ENCODE results near the gene TUBA8. TPM values are rescaled to one million over a fixed set of nuclear protein-coding genes. Genes with fewer than 3 reads are reported as not detected.

The TUBA8 gene
- total RNA-seq, 1 experiment from 2014 or later, result 1.3 TPM

GRCh38 chr22:18144105-18144504, 33.5 kb downstream of the TUBA8 start:
- CTCF ChIA-PET, result no interaction called here
- ATAC-seq (no peak), DNase-seq (ENCODE audit: low read depth, low spot score) (no peak)
- Histone ChIP-seq H3K27me3 (ENCODE audit: control insufficient read depth, insufficient read depth, low read length) (no peaks in the 10 kb centered on the region), H3K9me3 (ENCODE audit: control insufficient read depth, insufficient read depth, low read depth, low read length) (no peaks in the 10 kb centered on the region), H3K4me1 (ENCODE audit: control insufficient read depth, insufficient read depth, low read length) (no peaks in the 10 kb centered on the region), H3K27ac (ENCODE audit: low read length) (no peak overlapping the region), H3K36me3 (ENCODE audit: control insufficient read depth, insufficient read depth, low read length) (no peaks in the 10 kb centered on the region), H3K4me3 (ENCODE audit: low read depth in 2 of 2, low read length in 2 of 2) (no peak overlapping the region)
- POLR2A ChIA-PET, result no interaction called here
- TF ChIP-seq TCF7L2 (IDR thresholded peaks at IDR 0.05; ENCODE audit: low read depth, low read length) (no peak), POLR2AphosphoS5 (IDR thresholded peaks at IDR 0.05; ENCODE audit: low read depth, low read length) (no peak)
- no TSS peak for BruUV-seq (replicated peaks)
- intact Hi-C loops (cut with micrococcal nuclease; ENCODE audit: unreplicated experiment) (no loop called here), in situ Hi-C loops (cut with HindIII; ENCODE audit: low pct_unique_long_range_greater_than_20kb, low sequenced_read_pairs) (no loop called here)

GRCh38 chr22:18145676-18146388, 35.2 kb downstream of the TUBA8 start:
- Histone ChIP-seq H3K27ac (ENCODE audit: low read length) (no peak overlapping the region), H3K27me3 (ENCODE audit: control insufficient read depth, insufficient read depth, low read length) (no peaks in the 10 kb centered on the region), H3K4me3 (ENCODE audit: low read depth in 2 of 2, low read length in 2 of 2) (no peak overlapping the region), H3K9me3 (ENCODE audit: control insufficient read depth, insufficient read depth, low read depth, low read length) (no peaks in the 10 kb centered on the region), H3K36me3 (ENCODE audit: control insufficient read depth, insufficient read depth, low read length) (no peaks in the 10 kb centered on the region), H3K4me1 (ENCODE audit: control insufficient read depth, insufficient read depth, low read length) (no peaks in the 10 kb centered on the region)
- POLR2A ChIA-PET, result no interaction called here
- intact Hi-C loops (cut with micrococcal nuclease; ENCODE audit: unreplicated experiment) (no loop called here), in situ Hi-C loops (cut with HindIII; ENCODE audit: low pct_unique_long_range_greater_than_20kb, low sequenced_read_pairs) (no loop called here)
- no TSS peak for BruUV-seq (replicated peaks)
- no peak for ATAC-seq
- CTCF ChIA-PET, result no interaction called here
- no peak for DNase-seq (ENCODE audit: low read depth, low spot score)
- TF ChIP-seq CTCF (IDR thresholded peaks at IDR 0.05) (no peak), POLR2AphosphoS5 (IDR thresholded peaks at IDR 0.05; ENCODE audit: low read depth, low read length) (no peak), TCF7L2 (IDR thresholded peaks at IDR 0.05; ENCODE audit: low read depth, low read length) (no peak), SIN3A (IDR thresholded peaks at IDR 0.05; ENCODE audit: borderline replicate concordance, insufficient read depth, low read depth, low read length) (no peak)
- TF ChIP-seq, protein P1, sequence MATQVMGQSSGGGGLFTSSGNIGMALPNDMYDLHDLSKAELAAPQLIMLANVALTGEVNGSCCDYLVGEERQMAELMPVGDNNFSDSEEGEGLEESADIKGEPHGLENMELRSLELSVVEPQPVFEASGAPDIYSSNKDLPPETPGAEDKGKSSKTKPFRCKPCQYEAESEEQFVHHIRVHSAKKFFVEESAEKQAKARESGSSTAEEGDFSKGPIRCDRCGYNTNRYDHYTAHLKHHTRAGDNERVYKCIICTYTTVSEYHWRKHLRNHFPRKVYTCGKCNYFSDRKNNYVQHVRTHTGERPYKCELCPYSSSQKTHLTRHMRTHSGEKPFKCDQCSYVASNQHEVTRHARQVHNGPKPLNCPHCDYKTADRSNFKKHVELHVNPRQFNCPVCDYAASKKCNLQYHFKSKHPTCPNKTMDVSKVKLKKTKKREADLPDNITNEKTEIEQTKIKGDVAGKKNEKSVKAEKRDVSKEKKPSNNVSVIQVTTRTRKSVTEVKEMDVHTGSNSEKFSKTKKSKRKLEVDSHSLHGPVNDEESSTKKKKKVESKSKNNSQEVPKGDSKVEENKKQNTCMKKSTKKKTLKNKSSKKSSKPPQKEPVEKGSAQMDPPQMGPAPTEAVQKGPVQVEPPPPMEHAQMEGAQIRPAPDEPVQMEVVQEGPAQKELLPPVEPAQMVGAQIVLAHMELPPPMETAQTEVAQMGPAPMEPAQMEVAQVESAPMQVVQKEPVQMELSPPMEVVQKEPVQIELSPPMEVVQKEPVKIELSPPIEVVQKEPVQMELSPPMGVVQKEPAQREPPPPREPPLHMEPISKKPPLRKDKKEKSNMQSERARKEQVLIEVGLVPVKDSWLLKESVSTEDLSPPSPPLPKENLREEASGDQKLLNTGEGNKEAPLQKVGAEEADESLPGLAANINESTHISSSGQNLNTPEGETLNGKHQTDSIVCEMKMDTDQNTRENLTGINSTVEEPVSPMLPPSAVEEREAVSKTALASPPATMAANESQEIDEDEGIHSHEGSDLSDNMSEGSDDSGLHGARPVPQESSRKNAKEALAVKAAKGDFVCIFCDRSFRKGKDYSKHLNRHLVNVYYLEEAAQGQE (IDR thresholded peaks at IDR 0.05; ENCODE audit: insufficient read depth in 1 of 2, low read depth in 2 of 2, low read length in 1 of 2), result no peak

DNA sequence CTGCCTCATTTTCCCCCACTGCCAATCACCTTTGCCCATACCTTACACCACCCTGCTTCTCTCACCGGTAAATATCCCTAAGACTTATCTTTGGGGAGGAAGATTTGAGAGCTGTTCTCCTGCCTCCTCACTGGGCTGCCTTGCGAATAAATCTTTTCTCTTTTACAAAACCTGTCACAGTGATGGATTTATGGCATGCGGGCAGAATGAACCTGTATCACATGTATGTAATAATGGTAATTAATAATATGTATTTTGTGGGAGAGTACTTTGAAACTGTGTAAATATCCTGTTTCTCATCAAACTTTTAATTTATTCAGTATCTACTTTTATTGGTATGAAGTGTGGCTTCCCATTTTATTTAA, 35.8 kb downstream of the TUBA8 start:
- POLR2A ChIA-PET, result no interaction called here
- no peak for TF ChIP-seq SIN3A (IDR thresholded peaks at IDR 0.05; ENCODE audit: borderline replicate concordance, insufficient read depth, low read depth, low read length)
- TF ChIP-seq TCF7L2 (IDR thresholded peaks at IDR 0.05; ENCODE audit: low read depth, low read length), result no peak
- TF ChIP-seq CTCF (IDR thresholded peaks at IDR 0.05), result no peak
- TF ChIP-seq POLR2AphosphoS5 (IDR thresholded peaks at IDR 0.05; ENCODE audit: low read depth, low read length), result no peak
- TF ChIP-seq, protein P1 (IDR thresholded peaks at IDR 0.05; ENCODE audit: insufficient read depth in 1 of 2, low read depth in 2 of 2, low read length in 1 of 2), result no peak
- no peaks in the 10 kb centered on the region; the same call in 1 of the 2 replicates for H3K4me1 ChIP-seq (ENCODE audit: control insufficient read depth, insufficient read depth, low read length)
- no peak overlapping the region for H3K27ac ChIP-seq (ENCODE audit: low read length)
- H3K36me3 ChIP-seq (ENCODE audit: control insufficient read depth, insufficient read depth, low read length), result no peaks in the 10 kb centered on the region
- intact Hi-C loops (cut with micrococcal nuclease; ENCODE audit: unreplicated experiment) (no loop called here), in situ Hi-C loops (cut with HindIII; ENCODE audit: low pct_unique_long_range_greater_than_20kb, low sequenced_read_pairs) (no loop called here)
- CTCF ChIA-PET, result no interaction called here
- H3K4me3 ChIP-seq (ENCODE audit: low read depth in 2 of 2, low read length in 2 of 2), result no peak overlapping the region
- BruUV-seq (replicated peaks), result TSS peak; percentile 46
- no peaks in the 10 kb centered on the region for H3K9me3 ChIP-seq (ENCODE audit: control insufficient read depth, insufficient read depth, low read depth, low read length)
- ATAC-seq (no peak), DNase-seq (ENCODE audit: low read depth, low spot score) (no peak)
- H3K27me3 ChIP-seq (ENCODE audit: control insufficient read depth, insufficient read depth, low read length), result no peaks in the 10 kb centered on the region
